WTC11 (cell line): ENCODE data around the gene FDPS. TPM values are rescaled to one million over a fixed set of nuclear protein-coding genes. Genes with fewer than 3 reads are reported as not detected.
A peak's percentile ranks its signal among the peaks of the same experiment; 100 is the strongest.

Source experiments
- AFF4 ChIP-seq: sonication (generic); formaldehyde crosslinking; IDR thresholded peaks from 2 replicates; pipeline ENCODE4 v1.8.1; 2023; ENCODE audit warnings: mild to moderate bottlenecking, missing genetic modification reagents, borderline replicate concordance
- ARID4B ChIP-seq: sonication (generic); formaldehyde crosslinking; IDR thresholded peaks from 2 replicates; pipeline ENCODE4 v1.8.0; 2023; ENCODE audit warnings: missing genetic modification reagents, mild to moderate bottlenecking, borderline replicate concordance
- ATF3 ChIP-seq: sonication (generic); formaldehyde crosslinking; conservative IDR thresholded peaks from 2 replicates; pipeline ENCODE4 v1.8.1; 2022; ENCODE audit warnings: mild to moderate bottlenecking, missing genetic modification reagents
- CBFB ChIP-seq: sonication (generic); formaldehyde crosslinking; IDR thresholded peaks from 2 replicates; pipeline ENCODE4 v1.8.1; 2022; ENCODE audit warnings: mild to moderate bottlenecking, low read depth, missing genetic modification reagents
- E2F5 ChIP-seq: sonication (generic); formaldehyde crosslinking; IDR thresholded peaks from 2 replicates; pipeline ENCODE4 v1.8.1; 2022; ENCODE audit warnings: mild to moderate bottlenecking, moderate library complexity, missing genetic modification reagents
- FOXK1 ChIP-seq: sonication (generic); formaldehyde crosslinking; IDR thresholded peaks from 2 replicates; pipeline ENCODE4 v1.8.0; 2022; ENCODE audit warnings: mild to moderate bottlenecking, moderate library complexity, missing genetic modification reagents
- FOXP4 ChIP-seq: sonication (generic); formaldehyde crosslinking; IDR thresholded peaks from 2 replicates; pipeline ENCODE4 v1.8.0; 2022; ENCODE audit warnings: mild to moderate bottlenecking, missing genetic modification reagents
- GRHL2 ChIP-seq: fragments of 250-450 bp; sonication (Bioruptor Pico); IDR thresholded peaks from 2 replicates; pipeline ENCODE4 v1.8.0; 2022; ENCODE audit warnings: mild to moderate bottlenecking, moderate library complexity; ENCODE audit not compliant: insufficient replicate concordance, severe bottlenecking
- HMGXB4 ChIP-seq: sonication (generic); formaldehyde crosslinking; IDR thresholded peaks from 2 replicates; pipeline ENCODE4 v1.8.1; 2023; ENCODE audit warnings: mild to moderate bottlenecking, moderate library complexity, missing genetic modification reagents
- MLX ChIP-seq: sonication (generic); formaldehyde crosslinking; IDR thresholded peaks from 2 replicates; pipeline ENCODE4 v1.8.1; 2023; ENCODE audit warnings: mild to moderate bottlenecking, missing genetic modification reagents, moderate library complexity
- MXD4 ChIP-seq: fragments of 250-450 bp; sonication (Bioruptor Pico); IDR thresholded peaks from 2 replicates; pipeline ENCODE4 v1.8.0; 2021; ENCODE audit warnings: mild to moderate bottlenecking, moderate library complexity, borderline replicate concordance
- SMAD4 ChIP-seq: sonication (generic); formaldehyde crosslinking; IDR thresholded peaks from 2 replicates; pipeline ENCODE4 v1.8.0; 2022; ENCODE audit warnings: mild to moderate bottlenecking, missing genetic modification reagents
- TP53 ChIP-seq: sonication (generic); formaldehyde crosslinking; IDR thresholded peaks from 2 replicates; pipeline ENCODE4 v1.8.1; 2023; ENCODE audit warnings: mild to moderate bottlenecking, missing genetic modification reagents
- ZNF121 ChIP-seq: sonication (generic); formaldehyde crosslinking; IDR thresholded peaks from 2 replicates; pipeline ENCODE4 v1.8.0; 2023; ENCODE audit warnings: missing genetic modification reagents
- ZNF281 ChIP-seq: sonication (generic); formaldehyde crosslinking; IDR thresholded peaks from 2 replicates; pipeline ENCODE4 v1.8.0; 2023; ENCODE audit warnings: mild to moderate bottlenecking, missing genetic modification reagents
- ZSCAN18 ChIP-seq: fragments of 250-450 bp; sonication (Bioruptor Pico); IDR thresholded peaks from 2 replicates; pipeline ENCODE4 v2.1.2; 2022; ENCODE audit warnings: mild to moderate bottlenecking, moderate library complexity
- total RNA-seq: library from RNA; stranded (reverse); gene quantifications from 3 replicates; pipeline ENCODE4 v1.2.3, GENCODE V29; 2021

FDPS gene
- total RNA-seq, 1 experiment from 2014 or later: 354 TPM

GRCh38 chr1:155320661-155321617, 12.3 kb downstream of the FDPS start, which contains the start of gene RUSC1 (continued):
- no peak for TF ChIP-seq ZSCAN18 (CRISPR knock-in tag)
- TF ChIP-seq CBFB (CRISPR knock-in tag): no peak; the same call in 1 of the 2 replicates
- TF ChIP-seq FOXP4 (CRISPR knock-in tag): peak; percentile 59; the same call in 1 of the 2 replicates
- TF ChIP-seq AFF4 (CRISPR knock-in tag): 0 out of 2 replicates have a peak, but pooled peaks have one; percentile 17
- TF ChIP-seq E2F5 (CRISPR knock-in tag): no peak
- 0 out of 2 replicates have a peak, but pooled peaks have one; percentile 56 for TF ChIP-seq ZNF281 (CRISPR knock-in tag)
- no peak for TF ChIP-seq HMGXB4
- TF ChIP-seq ATF3: no peak
- no peak for TF ChIP-seq TP53 (CRISPR knock-in tag)
- no peak for TF ChIP-seq MLX (CRISPR knock-in tag)
- TF ChIP-seq SMAD4: no peak
- TF ChIP-seq MXD4 (CRISPR knock-in tag): no peak
- TF ChIP-seq ARID4B (CRISPR knock-in tag): peak; percentile 55; the same call in 1 of the 2 replicates
- TF ChIP-seq GRHL2 (CRISPR knock-in tag): no peak
- TF ChIP-seq ZNF121 (CRISPR knock-in tag): no peak
- peak; percentile 42 for TF ChIP-seq FOXK1 (CRISPR knock-in tag)
